ENCODE results near the gene ATG9A. TPM values are rescaled to one million over a fixed set of nuclear protein-coding genes. Genes with fewer than 3 reads are reported as not detected.

The ATG9A gene
- total RNA-seq, 3 donors from 2014 or later: 35.6 to 44.5 (median 37.0) TPM

DNA sequence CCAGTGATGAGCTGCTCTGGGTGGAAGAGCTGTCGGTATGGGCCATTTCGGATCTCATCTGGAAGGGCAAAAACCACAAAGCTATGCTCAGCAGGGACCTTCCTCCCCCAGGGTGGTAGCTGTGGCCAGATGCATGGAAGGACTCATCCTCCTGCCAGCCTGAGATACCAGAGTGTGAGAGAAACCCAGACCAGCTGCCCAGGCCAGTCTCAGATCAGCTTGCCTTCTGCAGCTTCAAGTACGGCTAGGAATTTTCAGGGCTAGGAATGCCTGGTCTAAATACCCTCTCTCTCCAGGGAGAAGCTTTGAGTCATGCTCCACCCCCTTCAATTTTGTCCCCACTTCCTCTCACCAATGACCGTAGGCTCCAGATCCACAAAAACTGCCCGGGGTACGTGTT, 22.2 kb upstream of the ATG9A start:
- H3K9me3 ChIP-seq: no peaks in the 10 kb centered on the region
- intact Hi-C loops (cut with DNase I; ENCODE audit: low total_unique reads): no loop called here
- H3K4me3 ChIP-seq: peak overlapping the region in 1 of 3 donors; percentile 76
- peaks cover 19 to 24% of the 10 kb centered on the region in 2 donors for H3K4me1 ChIP-seq
- TF ChIP-seq, protein P1, sequence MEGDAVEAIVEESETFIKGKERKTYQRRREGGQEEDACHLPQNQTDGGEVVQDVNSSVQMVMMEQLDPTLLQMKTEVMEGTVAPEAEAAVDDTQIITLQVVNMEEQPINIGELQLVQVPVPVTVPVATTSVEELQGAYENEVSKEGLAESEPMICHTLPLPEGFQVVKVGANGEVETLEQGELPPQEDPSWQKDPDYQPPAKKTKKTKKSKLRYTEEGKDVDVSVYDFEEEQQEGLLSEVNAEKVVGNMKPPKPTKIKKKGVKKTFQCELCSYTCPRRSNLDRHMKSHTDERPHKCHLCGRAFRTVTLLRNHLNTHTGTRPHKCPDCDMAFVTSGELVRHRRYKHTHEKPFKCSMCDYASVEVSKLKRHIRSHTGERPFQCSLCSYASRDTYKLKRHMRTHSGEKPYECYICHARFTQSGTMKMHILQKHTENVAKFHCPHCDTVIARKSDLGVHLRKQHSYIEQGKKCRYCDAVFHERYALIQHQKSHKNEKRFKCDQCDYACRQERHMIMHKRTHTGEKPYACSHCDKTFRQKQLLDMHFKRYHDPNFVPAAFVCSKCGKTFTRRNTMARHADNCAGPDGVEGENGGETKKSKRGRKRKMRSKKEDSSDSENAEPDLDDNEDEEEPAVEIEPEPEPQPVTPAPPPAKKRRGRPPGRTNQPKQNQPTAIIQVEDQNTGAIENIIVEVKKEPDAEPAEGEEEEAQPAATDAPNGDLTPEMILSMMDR (IDR thresholded peaks at IDR 0.05): no peak
- TF ChIP-seq POLR2AphosphoS5 (IDR thresholded peaks at IDR 0.05): no peak
- TF ChIP-seq POLR2A (IDR thresholded peaks at IDR 0.05): no peak
- H3K27me3 ChIP-seq: no peaks in the 10 kb centered on the region
- H3K27ac ChIP-seq: peak overlapping the region; percentile 93 to 98
- DNase-seq (ENCODE audit: low spot score in 2 of 2): no peak
- no peaks in the 10 kb centered on the region for H3K36me3 ChIP-seq

DNA sequence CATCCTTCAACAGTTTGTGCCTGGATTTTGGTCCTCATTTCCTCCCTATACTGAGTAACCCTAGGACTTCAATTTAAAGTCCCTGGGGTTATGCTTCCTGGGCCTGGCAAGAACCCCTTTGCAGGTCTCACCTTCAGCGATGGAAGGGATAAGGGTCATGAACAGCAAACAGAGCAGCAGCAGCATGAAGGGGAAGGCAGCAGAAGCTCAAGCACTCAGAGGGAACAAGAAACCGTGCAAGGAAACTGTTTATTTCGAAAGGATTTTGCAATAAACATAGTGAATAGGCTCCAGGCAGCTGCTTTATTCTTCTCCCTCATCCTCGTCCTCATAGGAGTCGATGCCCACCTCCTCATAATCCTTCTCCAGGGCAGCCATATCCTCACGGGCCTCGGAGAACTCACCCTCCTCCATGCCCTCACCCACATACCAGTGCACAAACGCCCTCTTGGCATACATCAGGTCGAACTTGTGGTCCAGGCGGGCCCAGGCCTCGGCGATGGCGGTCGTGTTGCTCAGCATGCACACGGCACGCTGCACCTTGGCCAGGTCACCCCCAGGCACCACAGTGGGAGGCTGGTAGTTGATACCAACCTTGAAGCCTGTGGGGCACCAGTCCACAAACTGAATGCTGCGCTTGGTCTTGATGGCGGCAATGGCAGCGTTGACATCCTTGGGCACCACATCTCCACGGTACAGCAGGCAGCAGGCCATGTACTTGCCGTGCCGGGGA, 20.8 kb upstream of the ATG9A start:
- peak overlapping the region in 1 of 3 donors; percentile 43 for H3K4me3 ChIP-seq
- H3K36me3 ChIP-seq: no peaks in the 10 kb centered on the region
- no peaks in the 10 kb centered on the region for H3K27me3 ChIP-seq
- H3K4me1 ChIP-seq: peaks cover 19 to 24% of the 10 kb centered on the region in 2 donors
- peak overlapping the region; percentile 93 to 98 for H3K27ac ChIP-seq
- H3K9me3 ChIP-seq: no peaks in the 10 kb centered on the region
- TF ChIP-seq POLR2AphosphoS5 (IDR thresholded peaks at IDR 0.05): no peak
- TF ChIP-seq, protein P1 (IDR thresholded peaks at IDR 0.05): no peak
- TF ChIP-seq POLR2A (IDR thresholded peaks at IDR 0.05): no peak
- intact Hi-C loops (cut with DNase I; ENCODE audit: low total_unique reads): no loop called here
- DNase-seq (ENCODE audit: low spot score in 2 of 2): no peak

DNA sequence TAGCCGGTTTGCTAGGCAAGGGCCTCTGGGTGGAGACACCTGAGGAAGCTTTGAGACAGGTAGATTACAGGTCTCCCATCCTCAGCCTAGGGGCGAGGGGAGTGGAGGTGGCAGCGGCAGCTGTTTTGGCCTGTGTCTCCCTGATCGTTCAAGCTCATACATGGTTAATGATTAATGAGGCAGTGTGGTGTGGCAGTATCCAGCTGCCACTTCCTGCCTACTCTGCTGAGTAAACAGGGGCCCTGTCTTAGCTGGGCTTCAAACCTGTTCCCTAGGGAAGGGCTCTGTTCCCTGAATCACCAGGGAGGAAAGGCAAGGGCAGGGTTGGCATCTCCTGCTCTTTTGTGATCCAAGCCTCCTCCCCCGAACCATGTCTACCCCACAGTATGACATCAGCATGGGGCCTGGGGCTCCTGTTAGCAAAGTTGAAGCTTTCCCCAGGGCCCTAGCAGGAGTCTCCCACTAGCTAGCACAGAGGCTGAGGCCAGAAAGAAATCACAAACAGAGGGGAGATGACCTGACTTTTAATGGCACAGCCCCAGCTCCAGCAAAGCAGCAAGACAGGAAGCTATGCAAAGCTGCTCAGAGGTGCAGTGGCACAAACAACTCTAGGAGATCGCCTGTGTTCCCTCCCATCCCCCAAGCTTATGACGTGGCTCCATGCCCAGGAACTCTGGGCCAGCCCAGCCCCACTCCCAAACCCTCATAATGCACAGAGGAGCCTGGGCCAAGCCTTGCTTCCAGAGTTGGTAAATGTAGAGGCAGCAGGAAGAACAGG, 20.0 kb upstream of the ATG9A start:
- peak overlapping the region; percentile 93 to 98 for H3K27ac ChIP-seq
- no peaks in the 10 kb centered on the region for H3K27me3 ChIP-seq
- H3K9me3 ChIP-seq: no peaks in the 10 kb centered on the region
- intact Hi-C loops (cut with DNase I; ENCODE audit: low total_unique reads): no loop called here
- H3K4me3 ChIP-seq: peak overlapping the region in 1 of 3 donors; percentile 43
- peaks cover 21 to 24% of the 10 kb centered on the region in 2 donors for H3K4me1 ChIP-seq
- TF ChIP-seq POLR2A (IDR thresholded peaks at IDR 0.05) (no peak), POLR2AphosphoS5 (IDR thresholded peaks at IDR 0.05) (peak; percentile 25 to 62 (median 49))
- H3K36me3 ChIP-seq: no peaks in the 10 kb centered on the region
- DNase-seq (ENCODE audit: low spot score in 2 of 2): peak; percentile 89 to 90

DNA sequence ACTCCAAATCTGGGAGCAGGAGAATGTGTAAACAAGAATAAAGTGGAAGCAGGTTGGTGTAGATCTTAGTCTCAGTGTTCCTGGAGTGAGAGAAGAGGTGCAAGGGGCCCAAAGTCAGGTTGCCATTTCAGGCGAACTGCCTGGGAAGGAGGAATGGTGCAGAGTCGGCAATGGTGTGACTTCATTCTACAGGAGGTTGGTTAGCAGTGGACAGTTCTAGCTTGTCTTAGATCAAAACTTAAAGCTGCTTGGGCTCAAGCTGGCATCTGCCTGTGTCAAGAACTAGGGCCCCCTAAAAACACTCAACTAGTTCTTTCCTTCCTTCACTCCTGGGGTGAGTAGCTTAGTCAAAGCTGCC, 19.4 kb upstream of the ATG9A start:
- no peak for TF ChIP-seq POLR2A (IDR thresholded peaks at IDR 0.05)
- no peak for TF ChIP-seq POLR2AphosphoS5 (IDR thresholded peaks at IDR 0.05)
- TF ChIP-seq, protein P1 (IDR thresholded peaks at IDR 0.05): no peak
- Histone ChIP-seq H3K4me3 (peak overlapping the region in 2 of 3 donors; percentile 6 to 43), H3K36me3 (no peaks in the 10 kb centered on the region), H3K27me3 (no peaks in the 10 kb centered on the region), H3K4me1 (peaks cover 17 to 24% of the 10 kb centered on the region in 2 donors), H3K27ac (peak overlapping the region; percentile 93 to 98), H3K9me3 (no peaks in the 10 kb centered on the region)
- no peak for DNase-seq (ENCODE audit: low spot score in 2 of 2)
- intact Hi-C loops (cut with DNase I; ENCODE audit: low total_unique reads): no loop called here

DNA sequence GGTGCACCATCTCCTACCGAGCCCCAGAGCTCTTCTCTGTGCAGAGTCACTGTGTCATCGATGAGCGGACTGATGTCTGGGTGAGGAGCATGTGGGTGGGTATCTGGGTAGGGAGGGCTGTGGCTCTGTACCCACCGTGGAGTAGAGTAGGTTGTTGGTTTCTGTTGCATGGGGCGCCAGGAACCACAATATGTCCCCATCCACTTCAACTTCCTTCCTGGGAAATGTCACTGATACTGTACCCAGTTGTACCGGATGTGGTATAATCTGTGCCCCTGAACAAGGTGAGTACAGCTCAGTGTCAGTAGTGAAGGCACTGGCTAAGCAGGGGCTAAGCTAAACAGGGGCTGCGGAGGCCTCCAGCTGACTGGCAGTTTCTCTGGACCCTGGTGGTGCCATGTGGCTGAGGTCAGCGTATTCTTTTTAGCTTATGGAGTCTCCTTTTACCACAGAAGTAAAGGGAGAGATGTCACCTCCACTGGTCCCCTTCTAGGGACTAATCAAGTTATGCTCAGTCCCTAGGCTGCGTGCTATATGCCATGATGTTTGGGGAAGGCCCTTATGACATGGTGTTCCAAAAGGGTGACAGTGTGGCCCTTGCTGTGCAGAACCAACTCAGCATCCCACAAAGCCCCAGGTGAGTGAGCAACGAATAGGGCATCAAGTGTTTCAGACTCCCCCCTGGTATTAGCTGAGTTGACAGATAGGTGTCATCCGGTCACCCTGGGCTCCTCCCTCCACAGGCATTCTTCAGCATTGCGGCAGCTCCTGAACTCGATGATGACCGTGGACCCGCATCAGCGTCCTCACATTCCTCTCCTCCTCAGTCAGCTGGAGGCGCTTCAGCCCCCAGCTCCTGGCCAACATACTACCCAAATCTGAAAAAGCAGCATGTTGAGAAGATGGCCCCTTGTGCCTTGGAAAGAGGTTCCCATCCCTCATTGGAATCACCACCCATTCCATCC, 18.5 kb upstream of the ATG9A start:
- intact Hi-C loops (cut with DNase I; ENCODE audit: low total_unique reads): no loop called here
- no peaks in the 10 kb centered on the region for H3K36me3 ChIP-seq
- H3K4me1 ChIP-seq: peaks cover 17 to 24% of the 10 kb centered on the region in 2 donors
- no peak for DNase-seq (ENCODE audit: low spot score in 2 of 2)
- H3K4me3 ChIP-seq: no peak overlapping the region
- H3K27me3 ChIP-seq: no peaks in the 10 kb centered on the region
- no peaks in the 10 kb centered on the region for H3K9me3 ChIP-seq
- TF ChIP-seq POLR2AphosphoS5 (IDR thresholded peaks at IDR 0.05) (no peak), POLR2A (IDR thresholded peaks at IDR 0.05) (no peak)
- TF ChIP-seq, protein P1 (IDR thresholded peaks at IDR 0.05): no peak
- peak overlapping the region; percentile 93 to 98 for H3K27ac ChIP-seq
